Activated CD4-positive, CD25-positive, alpha-beta regulatory T cell treated with anti-CD3 and anti-CD28 coated beads, Interleukin-2, amount 50 U/mL, for 16 hours (primary cell): ENCODE results near the gene CCDC174.
A peak's percentile ranks its signal among the peaks of the same experiment; 100 is the strongest.

Source experiments
- DNase-seq: peaks from one replicate; pipeline ENCODE4 v3.0.0-alpha.2; 2020; ENCODE audit warnings: low read depth, low spot score

Gene CCDC174

DNA sequence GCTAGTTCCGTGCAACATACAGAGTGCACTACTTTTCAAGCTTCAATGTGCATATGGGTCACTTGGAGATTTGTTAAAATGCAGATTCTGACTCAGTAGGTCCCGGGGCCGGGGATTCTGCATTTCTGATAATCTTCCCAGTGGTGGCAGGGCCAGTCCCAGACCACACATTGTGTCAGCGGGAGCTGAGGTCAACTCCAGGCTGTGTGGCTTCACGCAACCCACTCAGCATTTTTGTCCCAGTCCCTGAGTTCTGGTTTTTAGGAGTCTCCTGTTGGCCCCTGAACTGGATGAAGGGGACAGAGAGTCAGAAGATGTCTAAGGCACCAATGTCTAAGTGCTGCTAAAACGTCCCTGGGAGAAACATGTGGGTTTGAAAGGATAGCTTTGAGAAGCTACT is 26.1 kb upstream of the CCDC174 start:
- no peak for DNase-seq

DNA sequence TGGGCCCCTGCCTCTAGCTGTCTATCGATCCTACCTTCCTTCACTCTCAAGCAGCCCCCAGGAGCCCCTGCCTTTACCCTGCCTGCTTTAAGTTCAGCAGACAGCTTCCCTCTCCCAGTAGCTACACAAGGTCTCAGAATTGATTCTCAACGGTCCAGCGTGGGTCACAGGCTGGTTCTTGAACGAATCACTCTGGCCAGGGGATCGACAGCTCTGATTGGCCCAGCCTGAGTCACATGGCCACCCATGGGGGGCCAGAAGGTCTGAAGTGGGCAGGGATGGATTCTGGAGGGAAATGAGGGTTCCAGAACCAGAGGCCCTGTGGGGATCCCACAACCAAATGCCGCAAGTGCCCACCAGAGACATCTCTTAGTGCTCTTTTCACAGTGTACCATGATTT is 23.7 kb upstream of the CCDC174 start:
- no peak for DNase-seq

DNA sequence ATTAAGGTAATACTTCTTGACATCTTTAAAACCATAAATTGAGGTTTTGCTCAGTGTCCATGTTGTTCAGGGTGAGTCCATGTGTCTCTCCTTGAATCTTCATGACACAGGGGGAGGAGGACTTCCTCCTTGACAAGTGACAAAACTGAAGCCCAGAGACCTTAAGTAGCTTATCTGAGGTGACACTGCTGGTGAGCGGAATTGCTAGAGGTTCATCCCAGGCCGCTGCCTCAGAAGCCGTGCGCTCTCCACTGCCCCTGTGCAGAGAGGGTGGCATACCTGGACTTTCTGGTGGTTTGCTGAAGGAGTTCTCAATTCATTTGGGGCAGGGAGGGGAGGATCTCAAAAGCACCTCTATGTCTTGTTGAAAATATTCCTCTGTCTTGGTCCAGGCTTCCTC is 23.2 kb upstream of the CCDC174 start:
- no peak for DNase-seq

GRCh38 chr3:14630404-14631100 is 21.0 kb upstream of the CCDC174 start:
- no peak for DNase-seq

- no peak for DNase-seq
These were observed 20.5 kb upstream of the CCDC174 start for GRCh38 chr3:14631101-14631497.

GRCh38 chr3:14631687-14632441 is 19.7 kb upstream of the CCDC174 start:
- DNase-seq: no peak

- DNase-seq: no peak
These were observed 19.1 kb upstream of the CCDC174 start for GRCh38 chr3:14632442-14632930.

DNA sequence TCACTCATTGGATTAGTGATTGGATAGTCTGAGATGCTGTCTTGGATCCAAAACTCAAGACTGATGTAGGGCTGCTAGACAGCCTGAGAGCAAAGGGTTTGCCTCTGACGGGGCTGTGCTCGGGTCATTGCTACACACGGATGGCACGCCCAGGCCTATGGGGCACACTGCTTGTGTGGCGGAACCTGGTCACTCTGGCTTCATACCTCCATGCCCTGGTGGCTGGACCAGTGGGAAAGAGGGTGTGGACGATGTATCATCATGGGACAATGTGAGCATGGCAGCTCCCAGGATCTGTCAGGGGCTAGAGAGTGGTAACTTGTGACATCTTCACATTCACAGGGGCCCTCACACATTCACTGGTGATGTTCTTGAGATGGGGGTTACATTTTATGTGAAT is 18.1 kb upstream of the CCDC174 start:
- DNase-seq: no peak

- DNase-seq: peak; percentile 28
These were observed 17.6 kb upstream of the CCDC174 start for GRCh38 chr3:14633819-14634424.

GRCh38 chr3:14634763-14635400 is 16.7 kb upstream of the CCDC174 start:
- no peak for DNase-seq

GRCh38 chr3:14636496-14637087 is 15.0 kb upstream of the CCDC174 start:
- DNase-seq: no peak

GRCh38 chr3:14640157-14640562 is 11.4 kb upstream of the CCDC174 start:
- DNase-seq: no peak

DNA sequence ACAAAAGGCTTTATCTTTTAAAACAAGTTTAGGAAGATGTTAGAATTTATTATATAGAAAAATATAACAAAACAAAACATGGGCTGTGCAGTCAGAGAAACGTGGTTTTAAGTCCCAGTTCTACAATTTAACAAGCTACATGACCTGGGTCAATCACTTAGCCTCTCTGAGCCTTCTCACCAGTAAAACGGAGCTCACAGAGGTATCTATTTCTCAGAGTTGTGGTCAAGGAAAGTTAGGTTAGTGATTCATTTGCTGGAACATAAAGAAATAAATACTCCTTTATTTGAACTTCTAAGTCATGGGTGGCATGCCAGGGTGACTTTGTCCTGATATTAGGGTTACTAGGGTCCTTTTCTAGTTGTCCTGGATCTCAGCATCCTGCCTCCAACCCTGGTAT is 10.8 kb upstream of the CCDC174 start:
- no peak for DNase-seq

GRCh38 chr3:14641346-14641745 is 10.2 kb upstream of the CCDC174 start:
- DNase-seq: no peak

DNA sequence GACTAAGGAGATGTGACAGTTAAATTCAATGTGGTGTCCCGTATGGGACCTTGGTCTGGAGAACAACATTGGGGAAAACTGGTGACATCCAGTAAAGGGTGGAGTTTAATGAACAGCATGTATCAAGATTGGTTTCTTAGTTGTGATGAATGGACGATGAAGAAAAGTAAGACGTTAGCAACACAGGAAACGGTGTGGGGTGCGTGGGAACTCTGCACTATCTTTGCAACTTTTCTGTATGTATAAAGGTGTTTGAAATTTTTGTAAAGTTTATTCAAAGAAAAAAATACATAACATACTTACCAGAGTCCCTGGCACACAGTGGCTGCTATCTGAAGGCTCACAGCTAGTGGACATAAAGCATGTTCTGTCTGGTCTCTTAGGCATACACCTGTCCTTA is 6.1 kb upstream of the CCDC174 start:
- no peak for DNase-seq

DNA sequence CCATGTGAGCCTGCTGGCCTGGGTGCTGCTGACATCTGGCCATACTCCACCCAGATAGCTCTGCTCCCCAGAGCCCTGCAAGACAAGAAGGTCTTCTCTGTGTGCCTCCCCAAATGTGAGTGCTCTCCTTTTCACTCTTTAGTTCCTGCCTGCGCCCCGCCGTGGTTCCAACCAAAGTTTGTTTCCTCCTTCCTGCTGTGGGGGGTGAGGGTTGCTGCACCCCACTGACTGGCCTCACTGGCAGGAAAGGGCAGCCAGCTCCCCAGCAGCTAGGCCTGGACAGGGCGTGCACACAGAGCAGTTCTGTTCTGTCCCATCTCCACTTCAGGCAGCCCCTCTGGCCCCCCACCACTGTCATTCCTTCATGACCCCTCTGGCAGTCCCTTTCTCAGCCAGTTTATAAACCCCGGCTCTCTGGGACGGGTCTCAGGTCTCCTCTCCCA is 5.4 kb upstream of the CCDC174 start:
- DNase-seq: no peak

DNA sequence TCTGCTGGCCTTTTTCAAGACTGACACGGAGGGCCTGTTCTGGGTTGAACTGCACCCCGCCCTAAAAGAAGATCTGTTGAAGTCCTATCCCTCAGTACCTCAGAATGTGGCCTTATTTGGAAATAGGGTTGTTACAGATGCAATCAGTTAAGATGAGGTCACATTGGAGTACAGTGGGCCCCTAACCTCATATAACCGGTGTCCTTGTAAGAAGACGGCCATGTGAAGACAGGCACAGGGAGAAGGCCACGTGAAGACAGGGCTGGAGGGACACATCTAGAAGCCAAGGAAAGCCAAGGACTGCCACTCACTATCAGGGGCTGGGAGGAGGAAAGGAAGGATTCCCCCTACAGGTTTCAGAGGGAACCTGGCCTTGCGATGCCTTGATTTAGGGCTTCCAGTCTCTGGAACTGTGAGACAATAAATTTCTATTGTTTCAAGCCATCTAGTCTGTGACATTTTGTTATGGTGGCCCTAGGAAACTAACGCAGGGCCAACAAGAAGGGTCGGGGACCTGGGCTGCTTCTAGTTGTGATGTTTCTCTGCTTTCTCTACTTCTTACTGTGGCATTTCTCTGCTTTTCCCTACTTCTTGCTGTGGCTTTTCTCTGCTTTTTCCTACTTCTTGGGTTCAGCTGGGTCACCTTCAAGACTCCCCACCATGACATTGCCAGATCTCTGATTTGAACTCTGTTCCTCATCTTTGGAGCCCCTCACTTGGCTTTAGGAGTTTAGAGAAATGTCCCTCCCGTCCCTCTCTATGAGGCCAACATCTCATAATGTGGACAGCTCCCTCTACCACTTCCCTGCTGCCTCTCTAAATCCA is 4.8 kb upstream of the CCDC174 start:
- no peak for DNase-seq

DNA sequence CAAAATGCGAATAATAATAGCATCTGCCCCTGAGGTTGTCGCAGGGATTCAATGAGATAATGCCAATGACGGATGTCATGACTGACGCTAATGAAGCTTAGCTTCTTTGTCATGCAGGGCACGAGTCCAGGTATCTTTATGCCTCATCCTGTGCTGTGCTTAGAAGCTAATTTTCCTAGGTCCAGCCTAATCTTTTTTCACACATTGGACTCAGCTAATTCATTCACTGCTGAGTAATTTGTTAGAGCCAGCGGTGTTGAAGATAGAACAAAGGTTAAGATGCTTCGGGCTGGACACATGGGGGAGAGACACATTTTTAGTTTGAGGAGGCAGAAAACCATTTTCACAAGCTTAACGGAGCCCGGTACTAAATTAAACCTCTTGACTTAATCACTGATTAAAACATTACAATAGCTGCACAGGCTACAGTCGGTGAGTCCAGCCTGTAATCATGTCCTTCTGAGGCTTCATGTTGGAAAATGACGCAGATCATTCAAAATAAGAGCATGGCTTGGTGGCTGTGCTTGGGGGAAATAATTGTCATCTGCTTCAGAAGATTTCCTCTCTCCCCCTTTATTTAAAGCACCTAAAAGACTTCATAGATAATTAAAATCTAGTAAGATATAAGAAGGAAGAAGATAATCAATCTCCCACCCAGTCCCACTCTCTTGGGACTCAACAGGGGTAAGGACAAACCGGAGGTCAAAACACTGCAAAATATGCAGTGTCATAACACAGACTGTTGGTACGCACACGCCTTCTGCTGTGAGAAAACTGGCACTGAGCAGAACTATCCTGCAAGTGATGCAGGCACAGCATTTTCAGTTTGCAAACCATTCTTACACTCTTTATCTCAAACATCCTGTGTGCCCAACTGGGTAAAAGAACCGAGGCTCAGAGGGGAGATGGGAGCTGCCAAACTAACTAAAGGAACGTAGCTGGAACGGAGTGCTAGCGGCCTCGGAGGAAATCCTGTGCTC is 3.3 kb upstream of the CCDC174 start:
- no peak for DNase-seq

- no peak for DNase-seq
These were observed 2.1 kb upstream of the CCDC174 start for GRCh38 chr3:14649466-14649865.

DNA sequence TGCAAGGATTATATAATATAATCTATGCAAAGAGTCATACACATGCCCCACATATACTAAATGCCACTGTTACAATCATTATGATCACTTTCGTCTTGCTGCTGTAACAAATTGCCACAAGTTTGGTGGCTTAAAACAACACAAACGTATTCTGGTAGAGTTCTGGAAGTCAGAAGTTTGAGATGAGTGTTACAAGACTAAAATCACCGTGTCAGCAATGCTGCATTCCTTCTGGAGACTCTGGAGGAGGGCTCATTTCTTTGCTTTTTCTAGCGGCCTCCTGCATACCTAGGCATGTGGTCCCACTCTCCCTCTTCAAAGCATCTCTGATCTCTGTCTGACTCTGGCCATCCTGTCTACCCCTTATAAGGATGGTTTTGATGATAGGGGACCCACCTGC is 1.4 kb upstream of the CCDC174 start:
- no peak for DNase-seq
